Activated B cell treated with CpG ODN at 0.5 μM for 24 hours (primary cell): ENCODE measurements around the gene VWC2L. TPM values are rescaled to one million over a fixed set of nuclear protein-coding genes. Genes with fewer than 3 reads are reported as not detected.

Experiments used
- ATAC-seq: fragments of 200-7000 bp; cut with Tn5 transposase; one replicate; pipeline ENCODE4 v1.10.0; 2021; ENCODE audit warnings: low read depth, mild to moderate bottlenecking, moderate library complexity
- CTCF ChIA-PET: fragments of 350-600 bp; sonication (Branson Sonifier 250); formaldehyde crosslinking; loops from one replicate; lab custom pipeline; 2021; ENCODE audit warnings: antibody characterized with exemption; lab: Charles Lee
- POLR2A ChIA-PET: fragments of 350-600 bp; sonication (Branson Sonifier 250); formaldehyde crosslinking; loops from one replicate; lab custom pipeline; 2021; ENCODE audit warnings: antibody characterized with exemption; lab: Charles Lee
- DNase-seq: peaks from one replicate; pipeline ENCODE4 v3.0.0; 2022
- H3K27ac Mint-ChIP-seq: one replicate; pipeline ENCODE4 v1.8.0; 2020; ENCODE audit warnings: mixed read lengths
- H3K27me3 Mint-ChIP-seq: one replicate; pipeline ENCODE4 v1.8.0; 2021; ENCODE audit warnings: mixed read lengths
- H3K36me3 Mint-ChIP-seq: one replicate; pipeline ENCODE4 v1.8.0; 2021; ENCODE audit warnings: low read depth, mixed read lengths
- H3K4me1 Mint-ChIP-seq: one replicate; pipeline ENCODE4 v1.8.0; 2021; ENCODE audit warnings: mixed read lengths
- H3K4me3 Mint-ChIP-seq: one replicate; pipeline ENCODE4 v1.8.0; 2020; ENCODE audit warnings: mild to moderate bottlenecking, mixed read lengths
- H3K9me3 Mint-ChIP-seq: one replicate; pipeline ENCODE4 v1.8.0; 2020; ENCODE audit warnings: mixed read lengths
- intact Hi-C: fragments of 100-400 bp; cut with micrococcal nuclease; formaldehyde crosslinking; loops from one replicate; pipeline ENCODE4 v1.15.1; 2024
- total RNA-seq: library from RNA; stranded (reverse); gene quantifications from 2 replicates; pipeline ENCODE4 v1.2.3, GENCODE V29; 2022
- TF ChIP-seq, protein P1 (sequence below): fragments of 200-600 bp; IDR thresholded peaks from one replicate; pipeline ENCODE4 v1.8.0; 2022; ENCODE audit warnings: antibody characterized with exemption, mild to moderate bottlenecking

The VWC2L gene
- total RNA-seq, 1 donor from 2014 or later = not detected

GRCh38 chr2:214515111-214515510, 104.3 kb downstream of the VWC2L start:
- Mint-ChIP-seq H3K4me1 (no peaks in the 10 kb centered on the region), H3K27me3 (peaks cover 3% of the 10 kb centered on the region), H3K9me3 (peaks cover 2% of the 10 kb centered on the region), H3K4me3 (no peak overlapping the region), H3K27ac (no peak overlapping the region), H3K36me3 (no peaks in the 10 kb centered on the region)
- ChIA-PET POLR2A (no interaction called here), CTCF (no interaction called here)
- no peak for ATAC-seq
- TF ChIP-seq, protein P1, sequence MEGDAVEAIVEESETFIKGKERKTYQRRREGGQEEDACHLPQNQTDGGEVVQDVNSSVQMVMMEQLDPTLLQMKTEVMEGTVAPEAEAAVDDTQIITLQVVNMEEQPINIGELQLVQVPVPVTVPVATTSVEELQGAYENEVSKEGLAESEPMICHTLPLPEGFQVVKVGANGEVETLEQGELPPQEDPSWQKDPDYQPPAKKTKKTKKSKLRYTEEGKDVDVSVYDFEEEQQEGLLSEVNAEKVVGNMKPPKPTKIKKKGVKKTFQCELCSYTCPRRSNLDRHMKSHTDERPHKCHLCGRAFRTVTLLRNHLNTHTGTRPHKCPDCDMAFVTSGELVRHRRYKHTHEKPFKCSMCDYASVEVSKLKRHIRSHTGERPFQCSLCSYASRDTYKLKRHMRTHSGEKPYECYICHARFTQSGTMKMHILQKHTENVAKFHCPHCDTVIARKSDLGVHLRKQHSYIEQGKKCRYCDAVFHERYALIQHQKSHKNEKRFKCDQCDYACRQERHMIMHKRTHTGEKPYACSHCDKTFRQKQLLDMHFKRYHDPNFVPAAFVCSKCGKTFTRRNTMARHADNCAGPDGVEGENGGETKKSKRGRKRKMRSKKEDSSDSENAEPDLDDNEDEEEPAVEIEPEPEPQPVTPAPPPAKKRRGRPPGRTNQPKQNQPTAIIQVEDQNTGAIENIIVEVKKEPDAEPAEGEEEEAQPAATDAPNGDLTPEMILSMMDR = no peak
- intact Hi-C loops = no loop called here
- no peak for DNase-seq

DNA sequence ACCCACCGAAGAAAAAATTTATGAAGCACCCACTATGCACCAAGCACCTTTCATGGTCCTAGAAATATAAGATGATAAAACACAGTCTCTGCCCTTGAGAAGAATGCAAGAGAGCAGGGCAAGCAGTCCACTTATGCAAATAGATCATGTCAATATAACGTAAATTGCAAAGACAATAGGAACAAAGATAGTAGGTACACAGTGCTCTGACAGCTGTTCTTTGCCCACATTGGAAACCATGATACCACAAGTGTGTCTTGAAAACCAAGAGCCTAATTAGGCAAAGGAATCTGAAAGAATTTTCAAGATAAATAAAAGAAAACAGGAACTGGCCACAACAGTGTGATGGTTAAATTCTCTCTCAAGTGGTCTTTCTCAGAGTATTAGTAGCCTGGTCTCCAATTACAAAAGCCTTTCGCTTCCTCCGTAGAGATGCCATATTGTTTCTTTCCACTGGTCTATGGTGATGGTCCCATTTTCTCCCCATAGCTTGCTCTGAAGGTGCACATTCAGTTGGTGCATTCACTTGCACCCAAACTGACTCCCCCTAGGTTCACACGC, 108.5 kb downstream of the VWC2L start:
- H3K27ac Mint-ChIP-seq = no peak overlapping the region
- H3K9me3 Mint-ChIP-seq = peaks cover 2% of the 10 kb centered on the region
- DNase-seq (no peak), ATAC-seq (no peak)
- H3K27me3 Mint-ChIP-seq = peaks cover 3% of the 10 kb centered on the region
- no peaks in the 10 kb centered on the region for H3K4me1 Mint-ChIP-seq
- TF ChIP-seq, protein P1 = no peak
- intact Hi-C loops = no loop called here
- H3K4me3 Mint-ChIP-seq = no peak overlapping the region
- H3K36me3 Mint-ChIP-seq = no peaks in the 10 kb centered on the region
- POLR2A ChIA-PET = no interaction called here
- CTCF ChIA-PET = no interaction called here

DNA sequence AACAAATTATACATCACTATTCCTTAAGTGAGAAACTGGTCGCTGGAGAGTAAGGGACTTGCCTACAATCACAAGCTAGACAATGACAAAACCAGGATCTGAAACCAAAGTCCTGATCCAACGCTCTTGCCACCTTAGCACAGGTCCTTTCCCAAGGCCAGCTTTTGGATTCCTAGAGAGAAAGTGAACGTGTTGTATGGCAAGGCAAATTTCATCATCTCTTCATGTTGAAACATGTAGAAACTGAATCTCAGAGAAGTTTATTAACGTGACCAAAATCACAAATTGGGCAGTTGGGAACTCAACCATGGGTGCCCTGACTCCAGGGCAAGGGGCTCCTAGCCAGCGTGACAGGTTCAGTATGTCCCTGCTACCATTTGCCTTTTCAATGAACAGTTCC, 118.2 kb downstream of the VWC2L start:
- intact Hi-C loops = no loop called here
- no peak overlapping the region for H3K4me3 Mint-ChIP-seq
- ATAC-seq = no peak
- TF ChIP-seq, protein P1 = no peak
- POLR2A ChIA-PET = no interaction called here
- H3K4me1 Mint-ChIP-seq = no peaks in the 10 kb centered on the region
- no peaks in the 10 kb centered on the region for H3K27me3 Mint-ChIP-seq
- H3K36me3 Mint-ChIP-seq = no peaks in the 10 kb centered on the region
- DNase-seq = no peak
- H3K9me3 Mint-ChIP-seq = no peaks in the 10 kb centered on the region
- H3K27ac Mint-ChIP-seq = no peak overlapping the region
- CTCF ChIA-PET = no interaction called here

DNA sequence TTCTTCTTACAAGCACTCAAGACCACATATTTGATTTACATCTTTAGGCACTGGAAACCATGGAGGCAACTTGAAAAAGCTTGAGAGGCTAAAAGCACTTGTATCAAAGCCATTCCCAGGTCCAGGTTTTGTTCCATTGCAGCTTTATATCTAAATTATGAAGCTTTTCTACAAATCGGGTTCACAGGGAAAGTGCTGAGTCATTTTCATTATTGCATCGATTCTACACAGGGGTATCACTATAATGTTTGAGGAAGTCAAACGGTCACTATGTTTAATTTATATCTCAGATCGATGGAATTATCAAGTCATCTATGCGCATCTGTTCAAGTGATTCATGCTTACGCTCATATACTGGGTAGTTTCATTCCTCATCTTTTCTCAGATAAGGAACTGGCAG, 118.7 kb downstream of the VWC2L start:
- Mint-ChIP-seq H3K4me3 (no peak overlapping the region), H3K4me1 (no peaks in the 10 kb centered on the region), H3K36me3 (no peaks in the 10 kb centered on the region), H3K27me3 (no peaks in the 10 kb centered on the region), H3K27ac (no peak overlapping the region), H3K9me3 (no peaks in the 10 kb centered on the region)
- CTCF ChIA-PET = no interaction called here
- intact Hi-C loops = no loop called here
- POLR2A ChIA-PET = no interaction called here
- ATAC-seq (no peak), DNase-seq (no peak)
- TF ChIP-seq, protein P1 = no peak

GRCh38 chr2:214533541-214533940, 122.7 kb downstream of the VWC2L start:
- Mint-ChIP-seq H3K9me3 (no peaks in the 10 kb centered on the region), H3K27ac (no peak overlapping the region), H3K4me1 (no peaks in the 10 kb centered on the region), H3K27me3 (no peaks in the 10 kb centered on the region), H3K4me3 (no peak overlapping the region), H3K36me3 (no peaks in the 10 kb centered on the region)
- CTCF ChIA-PET = no interaction called here
- DNase-seq = no peak
- ATAC-seq = no peak
- POLR2A ChIA-PET = no interaction called here
- intact Hi-C loops = no loop called here
- TF ChIP-seq, protein P1 = no peak
